ENCODE results near the gene MFNG. TPM values are rescaled to one million over a fixed set of nuclear protein-coding genes. Genes with fewer than 3 reads are reported as not detected.

MFNG gene
- total RNA-seq, 1 experiment from 2014 or later, result 3.3 TPM

DNA sequence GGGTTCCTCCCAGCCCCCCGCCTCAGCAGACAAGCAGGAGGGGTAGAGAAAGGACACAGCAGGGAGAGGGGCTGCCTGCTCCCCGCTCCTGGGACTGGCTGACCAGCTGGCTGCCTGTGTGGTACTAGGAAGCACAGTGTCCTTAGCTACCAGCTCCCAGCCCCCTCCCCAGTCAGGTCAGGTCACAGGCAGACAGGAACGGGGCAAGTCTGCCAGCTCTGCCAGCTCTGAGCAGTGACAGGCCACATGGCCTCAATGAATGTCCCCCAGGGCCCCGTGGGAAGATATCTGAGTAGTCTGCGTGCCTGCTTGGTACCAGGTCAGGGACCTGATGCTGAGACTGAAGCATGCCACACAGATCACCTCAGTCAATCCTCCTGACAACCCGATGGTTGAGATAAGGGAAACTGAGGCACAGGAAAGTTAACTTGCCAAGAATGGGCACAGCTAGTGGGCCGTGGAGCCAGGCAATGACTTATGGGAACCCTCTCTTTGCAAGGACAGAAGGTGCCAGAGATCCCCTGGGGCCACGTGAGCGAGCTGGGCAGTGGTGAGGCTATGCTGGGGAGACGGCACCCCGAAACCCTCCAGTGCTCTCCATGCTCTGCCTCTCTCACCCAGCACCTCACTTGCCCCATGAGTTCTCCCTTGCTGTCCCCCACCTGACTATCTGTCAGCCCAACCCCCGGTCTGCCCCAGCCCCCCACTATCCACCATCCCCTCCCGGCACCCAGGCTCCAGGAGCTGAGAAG lies 13.8 kb upstream of the MFNG start:
- H2BK15ac ChIP-seq (ENCODE audit: low read depth, low read length), result no peak overlapping the region
- Mint-ChIP-seq H3K9me3 (no peaks in the 10 kb centered on the region), H3K27ac (no peak overlapping the region), H3K36me3 (ENCODE audit: insufficient read depth in 1 of 3, low read depth in 3 of 3) (peaks cover 0 to 27% (median 8%) of the 10 kb centered on the region in 3 experiments; a peak in 3 of 7 replicates), H3K4me1 (peaks cover 20 to 45% of the 10 kb centered on the region in 2 experiments), H3K4me3 (no peak overlapping the region), H3K27me3 (ENCODE audit: low read depth) (peaks cover 2% of the 10 kb centered on the region; the same call in 1 of the 2 replicates)
- no peak overlapping the region for H2BK5ac ChIP-seq (ENCODE audit: insufficient read length, low read length)
- no peak overlapping the region for H2AFZ ChIP-seq (ENCODE audit: low read length)
- no peak overlapping the region for H3K4me2 ChIP-seq (ENCODE audit: insufficient read depth, insufficient read length, low read length)
- no peaks in the 10 kb centered on the region for H3K79me1 ChIP-seq (ENCODE audit: insufficient read depth, low read depth, low read length, poor library complexity, severe bottlenecking)
- H3K23me2 ChIP-seq (ENCODE audit: insufficient read length, low read depth, low read length, poor library complexity, severe bottlenecking), result no peaks in the 10 kb centered on the region
- H2BK20ac ChIP-seq (ENCODE audit: low read depth, low read length, poor library complexity, severe bottlenecking), result no peak overlapping the region
- H3K4ac ChIP-seq (ENCODE audit: low read depth, low read length), result no peak overlapping the region
- no CpG with 5 or more reads among the region's 13 CpGs for WGBS (ENCODE audit: extremely low coverage, insufficient read length, low lambda C conversion rate)
- H2AK5ac ChIP-seq (ENCODE audit: insufficient read length, low read length), result no peak overlapping the region
- no peak for DNase-seq
- H3K27ac ChIP-seq (ENCODE audit: insufficient read length, low read depth, low read length), result no peak overlapping the region
- H3K27me3 ChIP-seq (ENCODE audit: insufficient read depth, low read length), result no peaks in the 10 kb centered on the region
- no peak overlapping the region for H4K8ac ChIP-seq (replicated peaks; ENCODE audit: insufficient read length, low read depth, low read length)
- H3K23ac ChIP-seq (ENCODE audit: insufficient read length, low read depth, low read length), result no peak overlapping the region
- no peak overlapping the region for H3K18ac ChIP-seq (ENCODE audit: insufficient read length, low read depth, low read length)
- H2BK120ac ChIP-seq (ENCODE audit: low read depth, low read length, poor library complexity, severe bottlenecking), result no peak overlapping the region
- no peaks in the 10 kb centered on the region for H4K20me1 ChIP-seq (ENCODE audit: control insufficient read depth, insufficient read depth, insufficient read length)
- no peak overlapping the region for H4K91ac ChIP-seq (ENCODE audit: insufficient read length, low read depth, low read length)
- H3K56ac ChIP-seq (ENCODE audit: insufficient read length, low read depth, low read length), result no peak overlapping the region
- H4K5ac ChIP-seq (ENCODE audit: insufficient read length, low read depth, low read length), result no peak overlapping the region
- H3K4me1 ChIP-seq (ENCODE audit: insufficient read depth, low read length), result no peaks in the 10 kb centered on the region; the same call in 1 of the 2 replicates
- TF ChIP-seq, protein P1, sequence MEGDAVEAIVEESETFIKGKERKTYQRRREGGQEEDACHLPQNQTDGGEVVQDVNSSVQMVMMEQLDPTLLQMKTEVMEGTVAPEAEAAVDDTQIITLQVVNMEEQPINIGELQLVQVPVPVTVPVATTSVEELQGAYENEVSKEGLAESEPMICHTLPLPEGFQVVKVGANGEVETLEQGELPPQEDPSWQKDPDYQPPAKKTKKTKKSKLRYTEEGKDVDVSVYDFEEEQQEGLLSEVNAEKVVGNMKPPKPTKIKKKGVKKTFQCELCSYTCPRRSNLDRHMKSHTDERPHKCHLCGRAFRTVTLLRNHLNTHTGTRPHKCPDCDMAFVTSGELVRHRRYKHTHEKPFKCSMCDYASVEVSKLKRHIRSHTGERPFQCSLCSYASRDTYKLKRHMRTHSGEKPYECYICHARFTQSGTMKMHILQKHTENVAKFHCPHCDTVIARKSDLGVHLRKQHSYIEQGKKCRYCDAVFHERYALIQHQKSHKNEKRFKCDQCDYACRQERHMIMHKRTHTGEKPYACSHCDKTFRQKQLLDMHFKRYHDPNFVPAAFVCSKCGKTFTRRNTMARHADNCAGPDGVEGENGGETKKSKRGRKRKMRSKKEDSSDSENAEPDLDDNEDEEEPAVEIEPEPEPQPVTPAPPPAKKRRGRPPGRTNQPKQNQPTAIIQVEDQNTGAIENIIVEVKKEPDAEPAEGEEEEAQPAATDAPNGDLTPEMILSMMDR (conservative IDR thresholded peaks at IDR 0.05), result no peak
- H3T11ph ChIP-seq (ENCODE audit: low read length), result no peak overlapping the region
- no peaks in the 10 kb centered on the region for H3K79me2 ChIP-seq (ENCODE audit: insufficient read depth, low read length)
- no peak overlapping the region for H3K14ac ChIP-seq (ENCODE audit: insufficient read depth, low read length)
- no peak overlapping the region for H2BK12ac ChIP-seq (ENCODE audit: insufficient read length, low read depth, low read length)
- H3K9ac ChIP-seq (ENCODE audit: extremely low read depth, insufficient read length, low read length), result no peak overlapping the region
- no peaks in the 10 kb centered on the region for H3K9me3 ChIP-seq (ENCODE audit: control insufficient read depth, low read depth, low read length)

Data from H9 (cell line).